ENCODE results near the gene ALDH1A2. TPM values are rescaled to one million over a fixed set of nuclear protein-coding genes. Genes with fewer than 3 reads are reported as not detected.
"Not testable (repeated sequence)": the region's sequence is repeated elsewhere in the genome, so short reads cannot be mapped to it uniquely, and the experiment has no call there.

Gene ALDH1A2
- total and polyA plus RNA-seq, 8 donors = 1.6 to 6.6 (median 3.4) TPM

DNA sequence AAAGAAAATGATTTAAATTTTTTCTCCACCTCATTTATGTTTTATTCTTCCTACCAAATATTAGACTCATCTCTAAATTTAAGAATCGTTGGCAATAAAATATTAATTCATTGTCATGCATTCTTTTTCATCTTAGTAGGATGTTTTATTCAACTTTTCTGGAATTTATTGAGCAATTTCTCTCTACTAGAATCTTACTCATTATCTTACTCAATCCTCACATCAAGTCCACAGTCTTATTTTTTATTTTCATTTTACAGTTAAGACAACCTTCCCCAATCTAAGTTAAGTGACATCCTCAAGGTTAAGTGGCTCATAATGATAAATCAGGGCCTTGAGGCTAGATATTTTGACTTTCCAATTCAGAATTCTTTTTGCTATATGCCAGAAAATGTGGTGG is 15.9 kb upstream of the ALDH1A2 start:
- Histone ChIP-seq H3K27me3 (no peaks in the 10 kb centered on the region), H3K4me3 (no peak overlapping the region), H3K36me3 (no peaks in the 10 kb centered on the region), H3K27ac (no peak overlapping the region), H3K4me1 (no peaks in the 10 kb centered on the region), H3K9me3 (no peaks in the 10 kb centered on the region)
- intact Hi-C loops (cut with DNase I) = no loop called here
- TF ChIP-seq, protein P1, sequence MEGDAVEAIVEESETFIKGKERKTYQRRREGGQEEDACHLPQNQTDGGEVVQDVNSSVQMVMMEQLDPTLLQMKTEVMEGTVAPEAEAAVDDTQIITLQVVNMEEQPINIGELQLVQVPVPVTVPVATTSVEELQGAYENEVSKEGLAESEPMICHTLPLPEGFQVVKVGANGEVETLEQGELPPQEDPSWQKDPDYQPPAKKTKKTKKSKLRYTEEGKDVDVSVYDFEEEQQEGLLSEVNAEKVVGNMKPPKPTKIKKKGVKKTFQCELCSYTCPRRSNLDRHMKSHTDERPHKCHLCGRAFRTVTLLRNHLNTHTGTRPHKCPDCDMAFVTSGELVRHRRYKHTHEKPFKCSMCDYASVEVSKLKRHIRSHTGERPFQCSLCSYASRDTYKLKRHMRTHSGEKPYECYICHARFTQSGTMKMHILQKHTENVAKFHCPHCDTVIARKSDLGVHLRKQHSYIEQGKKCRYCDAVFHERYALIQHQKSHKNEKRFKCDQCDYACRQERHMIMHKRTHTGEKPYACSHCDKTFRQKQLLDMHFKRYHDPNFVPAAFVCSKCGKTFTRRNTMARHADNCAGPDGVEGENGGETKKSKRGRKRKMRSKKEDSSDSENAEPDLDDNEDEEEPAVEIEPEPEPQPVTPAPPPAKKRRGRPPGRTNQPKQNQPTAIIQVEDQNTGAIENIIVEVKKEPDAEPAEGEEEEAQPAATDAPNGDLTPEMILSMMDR (IDR thresholded peaks at IDR 0.05) = no peak
- 67 to 77% methylated on average over 1 of the region's 1 CpG for WGBS, 2 donors
- ATAC-seq (no peak), FAIRE-seq (no peak), DNase-seq (no peak)

DNA sequence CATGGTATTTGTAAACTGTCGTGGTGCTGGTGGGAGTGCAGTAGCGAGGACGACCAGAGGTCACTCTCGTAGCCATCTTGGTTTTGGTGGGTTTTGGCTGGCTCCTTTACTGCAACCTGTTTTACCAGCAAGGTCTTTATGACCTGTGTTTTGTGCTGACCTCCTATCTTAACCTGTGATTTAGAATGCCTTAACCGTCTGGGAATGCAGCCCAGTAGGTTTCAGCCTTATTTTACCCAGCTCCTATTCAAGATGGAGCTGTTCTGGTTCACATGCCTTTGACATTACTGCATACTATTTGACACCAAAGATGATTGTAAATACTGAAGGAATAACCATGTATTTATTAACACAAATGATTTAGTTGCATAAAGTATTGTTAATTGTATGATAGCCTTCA is 15.4 kb upstream of the ALDH1A2 start:
- H3K9me3 ChIP-seq; H3K27ac ChIP-seq; DNase-seq; H3K4me1 ChIP-seq; FAIRE-seq; H3K4me3 ChIP-seq; H3K27me3 ChIP-seq; ATAC-seq; intact Hi-C loops (cut with DNase I); H3K36me3 ChIP-seq: not testable (repeated sequence)
- 83 to 86% methylated on average over 5 of the region's 5 CpGs for WGBS, 2 donors

DNA sequence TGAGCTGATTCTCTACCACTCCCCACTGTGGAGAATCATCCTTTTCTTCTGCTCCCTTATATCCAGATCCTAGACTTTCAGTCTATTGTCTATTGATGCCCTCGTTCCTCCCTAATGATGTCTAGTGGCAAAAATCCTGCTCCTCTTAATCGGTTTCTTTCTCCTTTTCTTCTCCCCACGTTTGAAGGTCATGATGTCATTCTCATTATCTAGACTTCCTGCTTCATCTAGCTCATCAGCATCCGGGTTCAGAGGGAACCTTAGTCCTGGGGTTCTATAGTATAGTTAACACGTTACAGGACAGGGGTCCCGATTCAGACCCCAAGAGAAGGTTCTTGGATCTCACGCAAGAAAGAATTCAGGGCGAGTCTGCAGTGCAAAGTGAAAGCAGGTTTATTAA is 14.9 kb upstream of the ALDH1A2 start:
- WGBS, 2 donors = 54 to 61% methylated on average over 8 of the region's 8 CpGs
- DNase-seq (no peak), ATAC-seq (no peak), FAIRE-seq (no peak)
- Histone ChIP-seq H3K4me1 (no peaks in the 10 kb centered on the region), H3K4me3 (no peak overlapping the region), H3K27me3 (no peaks in the 10 kb centered on the region), H3K36me3 (no peaks in the 10 kb centered on the region), H3K27ac (no peak overlapping the region), H3K9me3 (no peaks in the 10 kb centered on the region)
- TF ChIP-seq, protein P1 (IDR thresholded peaks at IDR 0.05) = no peak
- intact Hi-C loops (cut with DNase I) = no loop called here

DNA sequence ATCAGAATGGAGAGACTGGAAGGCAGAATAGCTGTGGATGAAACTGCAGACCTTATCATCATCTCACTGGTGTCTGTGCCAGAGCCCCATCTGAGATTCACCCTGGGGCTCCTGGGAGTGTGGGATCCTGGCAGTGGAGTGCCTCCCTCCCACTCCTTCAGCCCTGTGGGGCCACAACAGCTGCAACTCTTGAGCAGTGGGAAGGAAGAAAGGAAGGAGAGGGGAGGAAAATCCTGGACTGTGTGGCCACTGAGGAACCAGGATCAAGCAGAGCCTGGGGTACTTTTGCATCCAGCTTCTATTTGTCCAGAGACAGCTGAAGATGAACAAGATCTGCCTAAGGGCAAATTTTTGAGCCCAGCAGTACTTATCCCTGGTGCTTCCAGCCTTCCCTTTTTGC is 13.1 kb upstream of the ALDH1A2 start:
- TF ChIP-seq, protein P1 (IDR thresholded peaks at IDR 0.05) = no peak
- DNase-seq (no peak), ATAC-seq (no peak), FAIRE-seq (no peak)
- no peaks in the 10 kb centered on the region for H3K9me3 ChIP-seq
- H3K27ac ChIP-seq = no peak overlapping the region
- no peaks in the 10 kb centered on the region for H3K36me3 ChIP-seq
- H3K27me3 ChIP-seq = no peaks in the 10 kb centered on the region
- intact Hi-C loops (cut with DNase I) = loop anchor here (10.0 kb wide), 3 partner anchors 106 to 334 kb away; no protein-coding TSS in a partner anchor
- H3K4me3 ChIP-seq = no peak overlapping the region
- no peaks in the 10 kb centered on the region for H3K4me1 ChIP-seq

DNA sequence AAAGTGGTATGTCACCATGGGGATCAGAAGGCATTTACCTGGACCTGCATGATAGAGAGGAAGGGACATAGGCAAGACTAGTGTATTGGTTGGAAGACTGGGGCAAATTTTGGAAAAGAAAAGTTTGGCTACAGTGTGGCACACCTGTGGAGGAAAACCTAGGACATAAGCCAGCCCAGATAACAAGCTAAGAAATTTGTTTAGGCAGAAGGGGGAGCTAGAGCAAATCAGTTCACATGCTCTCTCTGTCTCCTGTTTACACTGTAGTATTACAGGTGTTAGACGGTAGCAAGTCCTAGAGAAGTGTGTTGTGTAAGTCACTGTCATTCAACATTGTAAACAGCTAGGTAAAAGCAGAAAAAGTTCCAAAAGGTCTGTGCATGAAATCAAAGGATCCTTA is 11.9 kb upstream of the ALDH1A2 start:
- peak in 3 of 4 donors; percentile 80 to 89 (median 87) for ATAC-seq
- H3K4me3 ChIP-seq = no peak overlapping the region
- H3K27ac ChIP-seq = no peak overlapping the region
- H3K4me1 ChIP-seq = no peaks in the 10 kb centered on the region
- H3K9me3 ChIP-seq = no peaks in the 10 kb centered on the region
- DNase-seq = no peak
- intact Hi-C loops (cut with DNase I) = loop anchor here (10.0 kb wide), 3 partner anchors 107 to 333 kb away; no protein-coding TSS in a partner anchor
- H3K27me3 ChIP-seq = no peaks in the 10 kb centered on the region
- TF ChIP-seq, protein P1 (IDR thresholded peaks at IDR 0.05) = no peak
- FAIRE-seq = no peak
- 4 to 6% methylated on average over 1 of the region's 1 CpG for WGBS, 2 donors
- H3K36me3 ChIP-seq = no peaks in the 10 kb centered on the region
